CD4-positive, alpha-beta T cell (primary cell): Measurements from ENCODE around the gene RNF169. TPM values are rescaled to one million over a fixed set of nuclear protein-coding genes. Genes with fewer than 3 reads are reported as not detected.

Experiments used
- ATAC-seq: fragments of 200-7000 bp; cut with Tn5 transposase; one replicate; pipeline ENCODE4 v1.10.0; 2022; ENCODE audit warnings: mild to moderate bottlenecking; ENCODE audit not compliant: poor library complexity
- CTCF ChIA-PET: fragments of 350-600 bp; sonication (Branson Sonifier 250); formaldehyde crosslinking; loops from one replicate; lab custom pipeline; 2021; ENCODE audit warnings: antibody characterized with exemption, inconsistent platforms; lab: Charles Lee
- POLR2A ChIA-PET: fragments of 350-600 bp; sonication (Branson Sonifier 250); formaldehyde crosslinking; loops from one replicate; lab custom pipeline; 2021; ENCODE audit warnings: antibody characterized with exemption, inconsistent platforms; lab: Charles Lee
- DNase-seq, 14 experiments: peaks; one replicate each; pipeline ENCODE4 v3.0.0-alpha.2; 2013 to 2020; ENCODE audit warnings: mixed read lengths in 2 of 14
- H3K27ac ChIP-seq, 2 donors: one replicate each; pipeline versions ENCODE4 v1.5.1 to v1.7.0; 2013; ENCODE audit warnings: low read length in 2 of 2, low read depth in 1 of 2, mild to moderate bottlenecking in 1 of 2
- H3K27me3 ChIP-seq, 2 experiments: 1 replicate in 1 of 2; 2 replicates in 1 of 2; pipeline versions ENCODE4 v1.6.1 to v1.7.0; 2013; ENCODE audit warnings: low read length in 2 of 2, control low read depth in 1 of 2, mild to moderate bottlenecking in 1 of 2, moderate library complexity in 1 of 2; ENCODE audit not compliant: insufficient read depth in 2 of 2, control insufficient read depth in 1 of 2
- H3K36me3 ChIP-seq: one replicate; pipeline ENCODE4 v1.6.1; 2013; ENCODE audit warnings: low read length, control low read depth; ENCODE audit not compliant: insufficient read depth
- H3K4me1 ChIP-seq: one replicate; pipeline ENCODE4 v1.6.1; 2013; ENCODE audit warnings: low read length, control low read depth; ENCODE audit not compliant: insufficient read depth
- H3K4me3 ChIP-seq: one replicate; pipeline ENCODE4 v1.5.1; 2013; ENCODE audit warnings: mild to moderate bottlenecking, low read length, moderate library complexity
- H3K9me3 ChIP-seq, 2 experiments: 1 replicate in 1 of 2; 2 replicates in 1 of 2; pipeline versions ENCODE4 v1.6.1 to v1.7.0; 2013; ENCODE audit warnings: low read length in 2 of 2, mild to moderate bottlenecking in 2 of 2, control low read depth in 1 of 2, moderate library complexity in 1 of 2; ENCODE audit not compliant: control insufficient read depth in 1 of 2, insufficient read depth in 1 of 2
- H3K27ac Mint-ChIP-seq: one replicate; pipeline ENCODE4 v1.8.0; 2020; ENCODE audit warnings: mixed read lengths
- H3K27me3 Mint-ChIP-seq: one replicate; pipeline ENCODE4 v1.8.0; 2021; ENCODE audit warnings: mixed read lengths
- H3K36me3 Mint-ChIP-seq: one replicate; pipeline ENCODE4 v1.8.0; 2021; ENCODE audit warnings: low read depth, mixed read lengths
- H3K4me1 Mint-ChIP-seq: one replicate; pipeline ENCODE4 v1.8.0; 2021; ENCODE audit warnings: low read depth, mixed read lengths
- H3K4me3 Mint-ChIP-seq: one replicate; pipeline ENCODE4 v1.8.0; 2020; ENCODE audit warnings: mild to moderate bottlenecking, mixed read lengths
- H3K9me3 Mint-ChIP-seq: one replicate; pipeline ENCODE4 v1.8.0; 2020; ENCODE audit warnings: mixed read lengths
- intact Hi-C, 2 experiments: fragments of 100-400 bp; cut with DNase I in 1 of 2; cut with micrococcal nuclease in 1 of 2; formaldehyde crosslinking; loops; one replicate each; pipeline versions ENCODE4 v1.15.1 to v1.9.0; 2023 to 2025; cut with DNase I, micrococcal nuclease
- total RNA-seq, 174 experiments: library from RNA in 2 of 174; stranded (reverse) in 2 of 174; gene quantifications; one replicate each; pipeline ENCODE4 v1.2.3 and lab custom pipeline; 2021 to 2026
- TF ChIP-seq, protein P1 (sequence below): fragments of 200-600 bp; IDR thresholded peaks from one replicate; pipeline ENCODE4 v1.8.0; 2022; ENCODE audit warnings: antibody characterized with exemption, mild to moderate bottlenecking

RNF169 gene
- total RNA-seq, 2 experiments from 2014 or later: 15.2 to 15.5 TPM

DNA sequence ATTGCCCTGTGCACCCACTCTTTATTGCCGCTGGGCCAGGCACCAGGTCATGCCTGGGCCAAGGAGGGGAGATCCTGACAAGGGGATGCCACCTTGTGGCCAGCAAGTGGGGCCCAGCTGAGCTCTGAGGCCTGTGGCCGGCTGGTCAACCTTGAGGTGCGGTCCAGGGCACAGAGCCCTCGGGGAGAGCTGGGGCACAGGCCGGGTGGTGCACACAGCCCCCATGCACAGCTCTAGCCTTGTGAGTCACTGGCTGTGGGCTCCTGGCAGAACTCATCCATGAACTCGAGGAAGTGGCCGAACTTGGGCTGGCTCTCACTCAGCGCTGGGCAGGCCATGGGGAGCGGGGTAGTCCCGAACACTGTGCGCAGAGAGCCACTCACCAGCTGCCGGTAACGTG, 94.3 kb downstream of the RNF169 start:
- intact Hi-C loops: no loop called here
- CTCF ChIA-PET: no interaction called here
- no peaks in the 10 kb centered on the region for H3K9me3 Mint-ChIP-seq
- H3K36me3 Mint-ChIP-seq: peaks cover 81% of the 10 kb centered on the region
- H3K4me1 Mint-ChIP-seq: peaks cover 14% of the 10 kb centered on the region
- Histone ChIP-seq H3K36me3 (peaks cover 74% of the 10 kb centered on the region), H3K27me3 (no peaks in the 10 kb centered on the region), H3K4me1 (peaks cover 10% of the 10 kb centered on the region), H3K9me3 (no peaks in the 10 kb centered on the region), H3K27ac (no peak overlapping the region), H3K4me3 (no peak overlapping the region)
- POLR2A ChIA-PET: no interaction called here
- DNase-seq (no peak), ATAC-seq (no peak)
- no peaks in the 10 kb centered on the region for H3K27me3 Mint-ChIP-seq
- H3K4me3 Mint-ChIP-seq: no peak overlapping the region
- TF ChIP-seq, protein P1, sequence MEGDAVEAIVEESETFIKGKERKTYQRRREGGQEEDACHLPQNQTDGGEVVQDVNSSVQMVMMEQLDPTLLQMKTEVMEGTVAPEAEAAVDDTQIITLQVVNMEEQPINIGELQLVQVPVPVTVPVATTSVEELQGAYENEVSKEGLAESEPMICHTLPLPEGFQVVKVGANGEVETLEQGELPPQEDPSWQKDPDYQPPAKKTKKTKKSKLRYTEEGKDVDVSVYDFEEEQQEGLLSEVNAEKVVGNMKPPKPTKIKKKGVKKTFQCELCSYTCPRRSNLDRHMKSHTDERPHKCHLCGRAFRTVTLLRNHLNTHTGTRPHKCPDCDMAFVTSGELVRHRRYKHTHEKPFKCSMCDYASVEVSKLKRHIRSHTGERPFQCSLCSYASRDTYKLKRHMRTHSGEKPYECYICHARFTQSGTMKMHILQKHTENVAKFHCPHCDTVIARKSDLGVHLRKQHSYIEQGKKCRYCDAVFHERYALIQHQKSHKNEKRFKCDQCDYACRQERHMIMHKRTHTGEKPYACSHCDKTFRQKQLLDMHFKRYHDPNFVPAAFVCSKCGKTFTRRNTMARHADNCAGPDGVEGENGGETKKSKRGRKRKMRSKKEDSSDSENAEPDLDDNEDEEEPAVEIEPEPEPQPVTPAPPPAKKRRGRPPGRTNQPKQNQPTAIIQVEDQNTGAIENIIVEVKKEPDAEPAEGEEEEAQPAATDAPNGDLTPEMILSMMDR: no peak
- H3K27ac Mint-ChIP-seq: no peak overlapping the region

DNA sequence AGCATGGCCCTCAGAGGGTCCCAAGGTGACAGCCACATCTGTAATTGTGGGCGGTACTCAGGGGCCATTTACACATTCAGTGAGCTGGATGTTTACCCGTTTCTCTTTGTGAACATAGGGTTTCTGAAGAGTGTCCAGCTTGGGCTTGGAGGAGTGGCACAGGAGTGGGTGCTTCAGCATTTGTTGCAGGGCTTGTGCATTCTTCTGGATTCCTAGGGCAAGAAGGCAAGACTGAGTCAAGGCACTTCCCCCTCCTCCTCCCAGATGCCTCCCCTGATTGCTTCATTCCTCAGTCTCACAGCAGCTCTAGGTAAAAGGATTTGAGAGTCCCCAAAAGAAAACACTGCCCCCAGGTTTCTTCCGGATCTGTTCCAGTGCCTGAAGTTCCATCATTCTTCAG, 95.4 kb downstream of the RNF169 start:
- Mint-ChIP-seq H3K4me3 (no peak overlapping the region), H3K9me3 (no peaks in the 10 kb centered on the region), H3K27me3 (no peaks in the 10 kb centered on the region), H3K36me3 (peaks cover 85% of the 10 kb centered on the region), H3K4me1 (peaks cover 14% of the 10 kb centered on the region), H3K27ac (no peak overlapping the region)
- intact Hi-C loops: no loop called here
- Histone ChIP-seq H3K4me1 (peaks cover 11% of the 10 kb centered on the region), H3K4me3 (no peak overlapping the region), H3K9me3 (no peaks in the 10 kb centered on the region), H3K36me3 (peaks cover 77% of the 10 kb centered on the region), H3K27ac (no peak overlapping the region), H3K27me3 (no peaks in the 10 kb centered on the region)
- POLR2A ChIA-PET: interaction anchor here (0.8 kb wide), 1 partner anchor 78 kb away, joined by 3 read pairs; no protein-coding TSS in a partner anchor
- TF ChIP-seq, protein P1: no peak
- no peak for ATAC-seq
- DNase-seq: no peak
- CTCF ChIA-PET: no interaction called here

DNA sequence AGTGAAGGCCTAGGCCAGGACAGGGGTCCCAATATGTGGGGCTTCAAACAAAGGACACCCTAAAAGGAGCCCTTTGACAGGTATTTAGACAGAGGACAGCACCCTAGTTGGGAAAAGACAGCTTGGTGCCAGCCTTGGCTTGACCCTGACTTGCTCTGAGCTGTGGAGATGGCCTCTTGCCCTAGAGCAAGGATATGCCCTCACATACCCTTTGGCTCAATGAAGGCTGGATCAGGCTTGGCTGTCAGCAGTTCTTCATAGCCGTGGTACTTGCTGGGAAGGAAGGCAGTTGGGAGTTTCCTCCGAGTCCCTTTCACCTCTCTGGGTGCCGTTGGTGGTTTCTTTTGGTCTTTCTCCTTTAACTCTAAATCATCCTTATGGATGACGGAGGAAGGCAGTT, 96.2 kb downstream of the RNF169 start:
- H3K36me3 ChIP-seq: peaks cover 85% of the 10 kb centered on the region
- no peaks in the 10 kb centered on the region for H3K9me3 ChIP-seq
- peaks cover 11% of the 10 kb centered on the region for H3K4me1 ChIP-seq
- ChIA-PET POLR2A (interaction anchor here (0.8 kb wide), 1 partner anchor 79 kb away, joined by 3 read pairs; no protein-coding TSS in a partner anchor), CTCF (no interaction called here)
- Mint-ChIP-seq H3K27me3 (no peaks in the 10 kb centered on the region), H3K27ac (no peak overlapping the region), H3K4me1 (peaks cover 14% of the 10 kb centered on the region), H3K36me3 (peaks cover 89% of the 10 kb centered on the region), H3K9me3 (no peaks in the 10 kb centered on the region), H3K4me3 (no peak overlapping the region)
- no peak for DNase-seq
- H3K4me3 ChIP-seq: no peak overlapping the region
- intact Hi-C loops: no loop called here
- H3K27ac ChIP-seq: no peak overlapping the region
- TF ChIP-seq, protein P1: no peak
- ATAC-seq: no peak
- no peaks in the 10 kb centered on the region for H3K27me3 ChIP-seq
